HAP-1 (cell line): ENCODE measurements around the gene CYP2F1.
A peak's percentile ranks its signal among the peaks of the same experiment; 100 is the strongest.
"Not testable (repeated sequence)": the region's sequence is repeated elsewhere in the genome, so short reads cannot be mapped to it uniquely, and the experiment has no call there.

Experiments used
- DNase-seq, 2 experiments: peaks; one replicate each; pipeline ENCODE4 v3.0.0-alpha.2; 2016 to 2020; ENCODE audit warnings: low spot score in 2 of 2
- H3K27me3 ChIP-seq: fragments of 250-450 bp; sonication (Bioruptor Pico); 2 replicates; pipeline ENCODE4 v1.5.1; 2020; ENCODE audit warnings: low read depth, mild to moderate bottlenecking, moderate library complexity
- H3K36me3 ChIP-seq: fragments of 250-450 bp; sonication (Bioruptor Pico); replicated peaks from 2 replicates; pipeline ENCODE4 v1.5.1; 2020; ENCODE audit warnings: mild to moderate bottlenecking
- H3K4me1 ChIP-seq: fragments of 250-450 bp; sonication (Bioruptor Pico); 2 replicates; pipeline ENCODE4 v1.5.1; 2020; ENCODE audit warnings: mild to moderate bottlenecking
- H3K4me3 ChIP-seq: fragments of 250-450 bp; sonication (Bioruptor Pico); 2 replicates; pipeline ENCODE4 v1.5.1; 2020; ENCODE audit warnings: mild to moderate bottlenecking, moderate library complexity
- H3K9me3 ChIP-seq: fragments of 250-450 bp; sonication (Bioruptor Pico); 2 replicates; pipeline ENCODE4 v1.5.1; 2020; ENCODE audit warnings: mild to moderate bottlenecking, moderate library complexity
- in situ Hi-C: fragments of 300-500 bp; cut with MboI; formaldehyde crosslinking; loops from 3 replicates; pipeline ENCODE4 v1.14.3; 2020; ENCODE audit warnings: low sequenced_read_pairs, inconsistent platforms, mixed read lengths

The CYP2F1 gene

DNA sequence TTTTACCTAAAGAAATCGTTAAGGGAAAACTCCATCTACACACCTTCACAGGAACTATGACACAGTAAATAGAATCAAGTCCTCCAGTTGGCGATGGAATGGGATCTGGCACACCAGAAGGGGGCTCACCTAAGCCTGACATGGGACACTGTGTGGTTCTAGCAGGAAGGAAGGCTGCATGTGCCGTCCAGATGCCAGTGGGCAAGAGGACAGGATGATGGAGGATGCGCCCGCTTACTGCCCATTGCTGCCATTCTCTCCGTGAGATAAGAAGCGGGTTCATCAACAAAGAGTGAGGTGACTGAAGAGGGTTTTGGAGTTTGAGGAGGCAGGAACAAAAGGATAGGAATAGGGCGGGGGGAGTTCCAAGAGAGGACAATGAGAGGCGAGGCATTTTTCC, 2.9 kb upstream of the CYP2F1 start:
- in situ Hi-C loops = no loop called here
- Histone ChIP-seq H3K27me3 (peaks cover 2% of the 10 kb centered on the region; the same call in 1 of the 2 replicates), H3K9me3 (no peaks in the 10 kb centered on the region), H3K36me3 (no peaks in the 10 kb centered on the region), H3K4me1 (no peaks in the 10 kb centered on the region), H3K4me3 (no peak overlapping the region)
- DNase-seq = no peak

DNA sequence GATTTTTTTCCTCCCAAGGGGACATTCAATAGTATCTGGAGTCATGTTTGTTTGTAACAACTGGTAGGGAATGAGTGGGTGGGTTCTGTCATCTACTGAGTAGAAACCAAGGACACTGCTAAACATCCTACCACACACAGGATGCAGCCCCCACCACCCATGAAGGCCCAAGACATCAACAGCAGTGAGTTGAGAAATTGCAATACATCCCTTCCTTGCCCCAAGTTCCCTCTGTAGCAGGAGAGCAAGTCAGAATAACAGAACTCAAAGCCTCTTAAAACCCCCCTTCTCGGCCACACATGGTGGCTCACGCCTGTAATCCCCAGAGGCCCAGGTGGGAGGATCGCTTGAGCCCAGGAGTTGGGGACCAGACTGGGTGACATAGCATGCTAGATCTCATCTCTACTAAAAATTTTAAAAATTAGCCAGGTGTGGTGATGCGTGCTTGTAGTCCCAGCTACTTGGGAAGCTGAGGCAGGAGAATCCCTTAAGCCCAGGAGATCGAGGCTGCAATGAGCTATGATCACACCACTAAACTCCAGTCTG, 2.4 kb upstream of the CYP2F1 start:
- H3K36me3 ChIP-seq = no peaks in the 10 kb centered on the region
- no peaks in the 10 kb centered on the region for H3K4me1 ChIP-seq
- no peak for DNase-seq
- no peak overlapping the region for H3K4me3 ChIP-seq
- in situ Hi-C loops = no loop called here
- no peaks in the 10 kb centered on the region for H3K9me3 ChIP-seq
- H3K27me3 ChIP-seq = peaks cover 2% of the 10 kb centered on the region; the same call in 1 of the 2 replicates

DNA sequence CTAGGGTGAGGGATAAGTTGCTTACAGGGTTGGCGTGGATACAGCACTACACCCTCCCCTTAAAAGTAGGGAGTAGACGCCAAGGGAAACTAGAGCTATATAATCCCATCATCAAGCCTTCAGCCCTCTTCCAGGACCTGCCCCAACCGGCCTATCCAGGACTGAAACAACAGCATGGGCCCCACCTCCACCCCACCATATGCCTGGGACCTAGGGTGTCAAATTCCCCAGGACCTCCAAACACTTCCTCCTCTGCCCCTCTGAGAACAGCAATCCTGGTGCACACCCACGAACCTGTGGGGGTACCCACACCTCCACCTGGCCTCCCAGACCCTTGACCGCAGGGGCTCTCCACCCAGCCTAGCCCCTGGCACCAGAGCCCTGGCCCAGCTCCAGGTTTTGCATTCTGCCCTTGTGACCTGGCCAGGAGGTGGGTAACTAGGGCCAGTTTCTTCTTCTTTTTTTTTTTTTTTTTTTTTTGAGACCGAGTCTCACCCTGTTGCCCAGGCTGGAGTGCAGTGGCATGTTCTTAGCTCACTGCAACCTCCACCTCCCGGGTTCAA, 1.4 kb upstream of the CYP2F1 start:
- Histone ChIP-seq H3K27me3 (peaks cover 2% of the 10 kb centered on the region; the same call in 1 of the 2 replicates), H3K4me1 (no peaks in the 10 kb centered on the region), H3K36me3 (no peaks in the 10 kb centered on the region), H3K9me3 (no peaks in the 10 kb centered on the region), H3K4me3 (no peak overlapping the region)
- in situ Hi-C loops = no loop called here
- no peak for DNase-seq

- Histone ChIP-seq H3K36me3 (no peaks in the 10 kb centered on the region), H3K9me3 (no peaks in the 10 kb centered on the region), H3K27me3 (no peaks in the 10 kb centered on the region; the same call in 1 of the 2 replicates), H3K4me3 (no peak overlapping the region), H3K4me1 (no peaks in the 10 kb centered on the region)
- in situ Hi-C loops = no loop called here
- no peak for DNase-seq
These were observed 2.0 kb downstream of the CYP2F1 start for GRCh38 chr19:41116261-41116660.

GRCh38 chr19:41120929-41121911, 7.0 kb downstream of the CYP2F1 start:
- in situ Hi-C loops, H3K4me1 ChIP-seq, H3K36me3 ChIP-seq, H3K27me3 ChIP-seq, H3K9me3 ChIP-seq, H3K4me3 ChIP-seq, DNase-seq: not testable (repeated sequence)

DNA sequence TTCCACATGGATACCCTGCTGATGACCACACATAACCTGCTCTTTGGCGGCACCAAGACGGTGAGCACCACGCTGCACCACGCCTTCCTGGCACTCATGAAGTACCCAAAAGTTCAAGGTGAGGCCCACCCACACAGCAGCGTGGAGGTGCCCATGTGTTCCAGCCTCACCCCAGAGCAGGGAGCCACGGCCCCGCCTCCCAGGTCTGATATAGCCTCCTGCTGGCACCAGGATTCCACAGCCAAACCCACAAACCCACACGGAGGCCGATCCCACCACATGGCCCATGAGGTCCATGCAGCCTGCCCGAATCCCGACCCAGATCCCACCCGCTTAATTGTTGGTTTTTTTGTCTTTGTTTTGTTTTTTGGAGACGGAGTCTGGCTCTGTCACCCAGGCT, 8.6 kb downstream of the CYP2F1 start:
- DNase-seq, in situ Hi-C loops, H3K27me3 ChIP-seq, H3K4me3 ChIP-seq, H3K4me1 ChIP-seq, H3K36me3 ChIP-seq, H3K9me3 ChIP-seq: not testable (repeated sequence)

GRCh38 chr19:41123716-41124294, 9.6 kb downstream of the CYP2F1 start:
- H3K36me3 ChIP-seq = no peaks in the 10 kb centered on the region
- in situ Hi-C loops = no loop called here
- H3K4me1 ChIP-seq = peaks cover 3% of the 10 kb centered on the region; the same call in 1 of the 2 replicates
- no peaks in the 10 kb centered on the region for H3K9me3 ChIP-seq
- H3K4me3 ChIP-seq = no peak overlapping the region
- no peak for DNase-seq
- no peaks in the 10 kb centered on the region for H3K27me3 ChIP-seq

DNA sequence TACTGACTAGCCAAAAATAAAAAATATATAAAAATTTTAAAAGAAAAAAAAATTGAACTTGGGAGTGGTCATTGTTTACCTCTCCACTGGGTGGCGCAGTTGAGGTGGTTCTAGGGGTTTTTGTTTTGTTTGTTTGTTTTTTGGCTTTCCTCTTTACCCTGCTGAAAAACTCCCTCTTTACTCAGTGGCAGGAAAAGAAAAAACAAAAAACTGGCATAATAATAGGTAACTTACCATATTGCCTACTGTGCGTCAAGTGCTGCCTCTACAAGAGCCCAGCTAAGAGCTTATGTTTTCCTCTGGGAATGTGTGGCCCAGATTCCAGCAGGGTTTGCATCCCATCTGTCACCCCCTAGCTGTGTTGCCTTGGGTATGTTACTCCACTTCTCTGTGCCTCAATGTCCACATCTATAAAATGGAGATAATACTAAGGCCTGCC, 12.6 kb downstream of the CYP2F1 start:
- H3K4me1 ChIP-seq, H3K27me3 ChIP-seq, in situ Hi-C loops, H3K4me3 ChIP-seq, H3K36me3 ChIP-seq, H3K9me3 ChIP-seq: not testable (repeated sequence)
- peak; percentile 34 to 61 for DNase-seq

GRCh38 chr19:41127362-41127761, 13.1 kb downstream of the CYP2F1 start:
- H3K9me3 ChIP-seq, H3K36me3 ChIP-seq, H3K4me3 ChIP-seq, in situ Hi-C loops, H3K27me3 ChIP-seq, DNase-seq, H3K4me1 ChIP-seq: not testable (repeated sequence)

GRCh38 chr19:41127801-41128300, 13.6 kb downstream of the CYP2F1 start:
- H3K4me3 ChIP-seq, H3K4me1 ChIP-seq, H3K9me3 ChIP-seq, H3K27me3 ChIP-seq, H3K36me3 ChIP-seq, in situ Hi-C loops: not testable (repeated sequence)
- peak; percentile 23 to 88 for DNase-seq

DNA sequence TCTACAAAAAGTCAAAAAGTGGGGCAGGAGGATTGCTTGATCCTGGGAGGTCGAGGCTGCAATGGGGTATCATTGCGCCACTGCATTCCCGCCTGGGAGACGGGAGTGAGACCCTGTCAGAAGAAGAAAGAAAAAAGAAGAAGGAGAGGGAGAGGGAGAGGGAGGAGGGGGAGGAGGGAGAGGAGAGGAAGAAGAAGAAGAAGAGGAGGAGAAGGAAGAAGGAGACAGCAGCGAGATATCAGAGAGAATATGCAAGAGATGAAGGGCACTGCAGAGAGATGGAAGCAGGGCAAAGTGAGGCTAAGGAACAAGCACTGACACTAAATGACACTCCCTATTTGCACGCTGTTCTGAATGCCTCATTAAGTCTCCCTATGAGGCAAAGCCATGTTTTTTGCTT, 14.5 kb downstream of the CYP2F1 start:
- DNase-seq = no peak
- no peaks in the 10 kb centered on the region; the same call in 1 of the 2 replicates for H3K27me3 ChIP-seq
- no peaks in the 10 kb centered on the region for H3K36me3 ChIP-seq
- in situ Hi-C loops = no loop called here
- no peak overlapping the region for H3K4me3 ChIP-seq
- no peaks in the 10 kb centered on the region for H3K9me3 ChIP-seq
- H3K4me1 ChIP-seq = peaks cover 3% of the 10 kb centered on the region; the same call in 1 of the 2 replicates

DNA sequence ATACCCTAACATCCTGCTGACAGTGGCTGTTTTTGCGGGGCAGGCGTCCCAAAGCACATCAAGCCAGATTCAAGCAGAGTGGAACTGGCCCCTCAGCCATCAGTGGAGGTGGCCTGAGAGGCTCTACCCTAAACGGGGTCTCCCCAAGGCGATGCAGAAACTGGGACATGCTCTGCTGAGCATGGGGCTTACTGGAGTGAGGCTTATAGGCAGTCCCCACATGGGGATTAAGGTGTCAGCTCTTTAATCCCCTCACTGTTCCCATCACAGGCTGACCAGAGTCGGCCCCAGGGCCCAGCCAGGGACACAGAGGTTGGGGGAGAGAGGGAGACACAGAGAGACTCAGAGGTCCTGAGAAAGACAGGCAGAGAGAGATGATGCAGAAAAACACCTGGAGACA, 17.0 kb downstream of the CYP2F1 start:
- no peaks in the 10 kb centered on the region for H3K36me3 ChIP-seq
- no peaks in the 10 kb centered on the region for H3K9me3 ChIP-seq
- H3K4me1 ChIP-seq = peaks cover 3% of the 10 kb centered on the region; the same call in 1 of the 2 replicates
- no peaks in the 10 kb centered on the region; the same call in 1 of the 2 replicates for H3K27me3 ChIP-seq
- no peak overlapping the region for H3K4me3 ChIP-seq
- in situ Hi-C loops = no loop called here
- DNase-seq = peak in 1 of 2 experiments; percentile 16

GRCh38 chr19:41133260-41133659, 19.0 kb downstream of the CYP2F1 start:
- Histone ChIP-seq H3K4me3 (no peak overlapping the region), H3K27me3 (no peaks in the 10 kb centered on the region; the same call in 1 of the 2 replicates), H3K36me3 (no peaks in the 10 kb centered on the region), H3K9me3 (no peaks in the 10 kb centered on the region), H3K4me1 (no peaks in the 10 kb centered on the region)
- no peak for DNase-seq
- in situ Hi-C loops = no loop called here
